IPS-NIHi11 (cell line): ENCODE data around the gene BLOC1S1.

ENCODE experiments used
- DNase-seq: peaks from one replicate; pipeline ENCODE4 v3.0.0; 2012; ENCODE audit warnings: mixed read lengths, low spot score

BLOC1S1 gene

DNA sequence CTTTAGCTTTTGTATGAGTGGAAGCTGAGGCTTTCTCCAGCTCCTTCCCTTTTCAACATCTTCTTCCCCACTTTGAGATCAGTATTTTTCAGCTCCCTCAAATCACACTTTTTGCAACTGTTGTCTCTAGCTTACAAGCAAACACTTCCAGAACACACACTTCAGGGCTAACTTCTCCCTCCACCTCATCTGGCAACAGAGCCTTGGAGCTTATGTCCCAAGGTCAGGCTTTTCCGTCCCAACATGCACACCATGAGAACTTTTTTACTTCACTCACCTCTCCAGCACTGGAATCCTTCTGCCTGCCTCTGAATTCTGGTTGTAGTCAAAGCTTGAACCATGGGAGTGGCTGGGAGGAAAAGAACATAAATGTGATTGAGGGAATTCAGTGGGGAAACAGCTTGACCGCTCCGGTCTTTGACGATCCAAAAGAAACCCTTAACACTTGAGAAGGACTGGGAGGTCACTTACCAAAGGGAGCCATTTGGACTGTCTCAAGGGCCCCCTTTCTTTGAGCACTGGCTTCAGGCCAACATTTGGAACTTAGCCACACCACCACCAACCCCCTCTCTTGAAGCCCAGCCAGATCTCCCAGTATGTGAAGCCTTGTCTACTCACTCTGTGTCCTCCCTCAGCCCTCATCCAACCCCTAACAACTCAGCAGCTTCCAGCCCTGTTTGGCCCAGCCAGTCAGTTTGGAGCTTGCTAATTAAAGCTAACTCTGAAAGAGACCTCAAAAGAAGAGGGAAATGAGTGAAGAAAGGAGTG is 3.9 kb upstream of the BLOC1S1 start:
- DNase-seq: no peak

DNA sequence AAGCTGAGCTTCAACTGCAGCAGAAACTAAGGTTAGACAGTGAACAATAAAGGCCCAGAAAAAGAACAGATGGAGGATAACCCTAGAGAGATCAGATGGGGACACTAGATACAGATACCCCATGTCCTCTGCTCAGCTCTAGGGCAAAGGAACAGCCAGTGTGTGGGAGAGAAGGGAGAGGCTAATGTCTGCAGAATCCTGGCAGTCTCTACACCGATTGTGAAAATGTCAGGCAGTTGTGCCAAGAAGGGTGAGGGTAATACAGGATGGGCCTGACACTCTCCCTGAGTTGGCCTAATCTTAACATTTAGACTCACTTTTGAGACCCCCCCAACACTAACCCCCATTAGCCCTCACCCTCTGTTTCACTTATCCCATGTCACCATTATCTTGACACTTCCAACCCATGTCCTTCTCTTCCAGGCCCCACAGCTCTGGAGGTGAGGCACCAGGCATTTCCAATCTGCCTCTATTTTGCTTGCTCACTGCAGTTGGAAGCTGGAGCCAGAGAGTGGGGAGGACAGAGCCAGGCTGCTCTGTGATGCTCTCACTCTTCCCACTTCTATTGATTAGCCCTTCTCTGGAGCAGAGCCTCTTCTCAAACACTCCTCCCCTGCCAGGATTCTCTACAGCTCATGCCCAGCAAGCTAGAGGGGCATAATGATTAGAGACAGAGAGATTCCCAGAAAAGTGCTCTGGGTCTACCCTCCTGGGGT is 3.0 kb upstream of the BLOC1S1 start:
- DNase-seq: no peak

GRCh38 chr12:55713721-55714120 is 2.1 kb upstream of the BLOC1S1 start:
- no peak for DNase-seq

DNA sequence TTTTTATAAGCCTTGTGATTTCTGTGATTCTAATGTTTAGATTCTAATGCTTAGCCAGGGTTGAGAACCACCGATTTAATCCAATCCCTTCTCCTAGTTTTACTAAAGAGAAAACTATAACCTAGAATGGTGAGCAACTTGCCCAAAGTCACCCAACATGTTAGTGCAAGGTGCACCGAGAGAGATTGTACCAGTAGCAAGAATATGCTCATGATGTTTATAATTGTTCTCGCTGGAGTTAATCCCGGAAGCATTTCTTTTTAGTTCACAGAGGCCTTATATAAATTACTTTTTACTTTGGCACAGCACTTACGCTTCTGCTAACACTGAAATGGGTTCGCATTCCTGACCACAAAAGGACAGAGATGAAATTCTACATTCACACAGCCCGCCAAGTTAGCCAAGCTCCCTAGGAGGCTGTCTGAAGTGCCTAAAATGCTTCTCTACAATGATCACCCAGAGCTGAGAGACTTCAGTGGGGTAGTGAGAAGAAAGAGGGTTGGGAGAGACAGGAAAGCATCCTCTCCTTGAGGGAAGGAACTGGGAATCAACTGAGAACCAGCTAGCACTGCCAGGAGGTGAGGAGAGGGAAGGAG is 579 bp upstream of the BLOC1S1 start:
- no peak for DNase-seq

GRCh38 chr12:55716582-55716957 is 724 bp downstream of the BLOC1S1 start:
- DNase-seq: no peak

- no peak for DNase-seq
Measured at GRCh38 chr12:55717011-55718007, 1.5 kb downstream of the BLOC1S1 start.

- peak; percentile 69 for DNase-seq
Measured at GRCh38 chr12:55718015-55718414, 2.2 kb downstream of the BLOC1S1 start.

DNA sequence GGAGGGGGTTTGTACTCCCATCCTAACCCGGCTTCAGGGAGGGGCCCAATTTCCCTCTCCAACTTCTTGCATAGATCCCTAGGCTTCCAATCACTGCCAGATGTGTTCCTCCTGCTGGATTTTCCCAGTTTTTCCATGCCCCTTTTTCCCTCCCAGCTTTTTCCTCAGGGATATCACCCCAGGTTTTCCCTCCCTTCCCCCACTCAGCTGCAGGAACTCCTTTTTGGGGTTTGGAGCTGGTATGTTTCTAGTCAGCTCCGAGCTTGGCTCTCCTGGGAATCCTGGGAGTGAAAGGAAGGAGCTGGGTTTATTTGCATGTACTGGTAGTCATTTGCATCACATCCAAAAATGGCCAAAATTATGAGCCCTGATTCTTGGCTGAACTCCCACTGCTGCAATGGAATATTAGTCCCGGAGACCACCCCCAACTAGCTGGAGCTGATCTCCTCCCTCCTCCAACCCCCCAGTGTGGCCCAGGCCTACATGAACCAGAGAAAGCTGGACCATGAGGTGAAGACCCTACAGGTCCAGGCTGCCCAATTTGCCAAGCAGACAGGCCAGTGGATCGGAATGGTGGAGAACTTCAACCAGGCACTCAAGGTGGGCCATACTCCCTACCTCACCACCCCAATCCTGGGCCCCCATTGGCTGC is 2.9 kb downstream of the BLOC1S1 start:
- DNase-seq: no peak

DNA sequence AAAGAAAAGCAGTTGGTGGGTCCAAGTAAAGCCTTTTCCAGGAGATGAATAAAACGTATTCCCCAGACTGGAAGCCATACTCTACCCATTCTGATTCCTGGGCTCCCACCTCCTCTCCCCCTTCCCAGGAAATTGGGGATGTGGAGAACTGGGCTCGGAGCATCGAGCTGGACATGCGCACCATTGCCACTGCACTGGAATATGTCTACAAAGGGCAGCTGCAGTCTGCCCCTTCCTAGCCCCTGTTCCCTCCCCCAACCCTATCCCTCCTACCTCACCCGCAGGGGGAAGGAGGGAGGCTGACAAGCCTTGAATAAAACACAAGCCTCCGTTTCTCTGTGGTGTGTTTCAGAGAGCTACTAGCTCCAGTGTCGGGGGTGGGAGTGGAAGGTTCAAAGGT is 3.5 kb downstream of the BLOC1S1 start:
- DNase-seq: no peak

DNA sequence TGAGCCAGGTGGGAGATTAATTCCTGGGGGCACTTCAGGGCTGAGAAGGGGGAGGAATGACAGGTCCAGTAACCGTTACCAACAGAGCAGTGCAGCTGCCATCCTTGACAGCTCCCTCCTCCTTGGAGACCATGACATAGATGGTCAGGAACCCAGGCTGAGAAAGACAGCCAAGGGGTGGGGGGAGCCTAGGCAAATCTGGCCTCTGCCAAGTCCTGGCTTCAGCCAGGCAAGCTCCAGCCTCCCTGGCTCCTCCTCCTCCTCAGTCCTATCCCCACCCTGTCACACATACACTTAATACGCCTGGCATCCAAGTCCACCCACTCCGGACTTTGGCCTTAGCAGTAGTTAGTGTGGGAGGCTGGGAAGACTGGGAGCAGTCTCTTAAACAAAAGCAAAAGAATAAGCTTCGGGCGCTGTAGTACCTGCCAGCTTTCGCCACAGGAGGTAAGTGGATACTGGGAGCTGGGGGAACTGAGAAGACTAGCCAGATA is 4.3 kb downstream of the BLOC1S1 start, which contains the start of gene RDH5:
Gene RDH5 (plus strand): TSS at position 323 of the 494 bp plus-strand sequence. CDS start 792 bp downstream, outside the sequence.
- DNase-seq: no peak

DNA sequence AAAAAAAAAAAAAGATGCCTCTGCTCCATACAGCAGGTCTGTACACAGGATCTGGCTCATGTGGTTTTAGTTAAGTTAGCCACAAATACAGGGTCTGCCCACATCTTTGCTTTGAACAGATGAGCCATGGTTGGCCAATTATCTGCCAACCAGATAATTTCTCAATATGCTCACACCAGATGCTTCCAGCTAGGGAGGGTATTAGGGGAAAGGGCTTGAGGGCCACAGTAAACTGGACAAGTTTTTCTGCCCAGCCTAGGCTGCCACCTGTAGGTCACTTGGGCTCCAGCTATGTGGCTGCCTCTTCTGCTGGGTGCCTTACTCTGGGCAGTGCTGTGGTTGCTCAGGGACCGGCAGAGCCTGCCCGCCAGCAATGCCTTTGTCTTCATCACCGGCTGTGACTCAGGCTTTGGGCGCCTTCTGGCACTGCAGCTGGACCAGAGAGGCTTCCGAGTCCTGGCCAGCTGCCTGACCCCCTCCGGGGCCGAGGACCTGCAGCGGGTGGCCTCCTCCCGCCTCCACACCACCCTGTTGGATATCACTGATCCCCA is 5.1 kb downstream of the BLOC1S1 start:
- DNase-seq: peak; percentile 61

GRCh38 chr12:55721601-55722213 is 5.9 kb downstream of the BLOC1S1 start:
- DNase-seq: no peak

GRCh38 chr12:55722948-55723347 is 7.1 kb downstream of the BLOC1S1 start:
- DNase-seq: no peak

DNA sequence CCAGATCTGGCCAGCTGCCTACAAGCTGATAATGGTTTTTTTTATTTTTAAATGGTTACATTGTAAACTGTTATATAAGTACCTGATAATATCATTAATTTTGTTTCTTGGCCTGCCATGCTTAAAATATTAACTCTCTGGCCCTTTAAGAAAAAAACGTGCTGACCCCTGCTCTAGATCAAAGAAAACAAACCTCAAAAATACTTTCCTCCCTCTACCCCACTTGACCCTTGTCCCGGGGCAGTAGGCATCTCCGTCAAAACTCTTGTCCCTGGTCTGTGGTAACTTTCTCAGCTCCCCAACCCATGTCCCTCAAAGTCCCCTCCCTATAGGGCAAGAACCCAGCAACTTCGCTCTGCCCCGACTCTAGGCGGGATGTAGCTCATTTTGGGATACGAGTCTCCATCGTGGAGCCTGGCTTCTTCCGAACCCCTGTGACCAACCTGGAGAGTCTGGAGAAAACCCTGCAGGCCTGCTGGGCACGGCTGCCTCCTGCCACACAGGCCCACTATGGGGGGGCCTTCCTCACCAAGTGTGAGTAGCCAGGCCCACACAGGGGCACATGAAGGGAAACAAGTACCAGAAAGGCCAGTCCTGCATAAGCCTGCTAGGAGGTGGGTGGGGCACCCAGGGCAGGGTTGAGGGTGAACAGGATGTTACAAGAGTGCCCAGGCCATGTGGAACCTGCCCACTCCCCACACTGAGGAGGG is 7.8 kb downstream of the BLOC1S1 start:
- DNase-seq: no peak

DNA sequence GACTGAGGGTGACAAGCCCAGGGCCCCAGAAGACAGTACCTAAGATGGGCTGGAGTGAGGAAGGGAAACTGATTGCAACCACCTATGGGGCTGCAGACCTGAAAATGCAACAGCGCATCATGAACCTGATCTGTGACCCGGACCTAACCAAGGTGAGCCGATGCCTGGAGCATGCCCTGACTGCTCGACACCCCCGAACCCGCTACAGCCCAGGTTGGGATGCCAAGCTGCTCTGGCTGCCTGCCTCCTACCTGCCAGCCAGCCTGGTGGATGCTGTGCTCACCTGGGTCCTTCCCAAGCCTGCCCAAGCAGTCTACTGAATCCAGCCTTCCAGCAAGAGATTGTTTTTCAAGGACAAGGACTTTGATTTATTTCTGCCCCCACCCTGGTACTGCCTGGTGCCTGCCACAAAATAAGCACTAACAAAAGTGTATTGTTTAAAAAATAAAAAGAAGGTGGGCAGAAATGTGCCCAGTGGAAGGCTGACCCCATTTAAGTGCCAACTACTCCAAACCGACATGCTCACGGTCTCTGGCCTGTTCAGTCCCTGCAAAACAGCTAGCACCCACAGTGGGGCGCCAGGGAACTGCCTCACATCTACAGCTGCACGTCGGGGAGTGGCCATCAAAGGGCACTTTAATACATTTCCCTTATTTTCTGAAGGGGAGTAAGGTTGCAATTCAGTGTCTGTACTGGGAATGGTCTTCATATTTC is 8.5 kb downstream of the BLOC1S1 start:
- no peak for DNase-seq

- no peak for DNase-seq
Measured at GRCh38 chr12:55724940-55725309, 9.1 kb downstream of the BLOC1S1 start.

DNA sequence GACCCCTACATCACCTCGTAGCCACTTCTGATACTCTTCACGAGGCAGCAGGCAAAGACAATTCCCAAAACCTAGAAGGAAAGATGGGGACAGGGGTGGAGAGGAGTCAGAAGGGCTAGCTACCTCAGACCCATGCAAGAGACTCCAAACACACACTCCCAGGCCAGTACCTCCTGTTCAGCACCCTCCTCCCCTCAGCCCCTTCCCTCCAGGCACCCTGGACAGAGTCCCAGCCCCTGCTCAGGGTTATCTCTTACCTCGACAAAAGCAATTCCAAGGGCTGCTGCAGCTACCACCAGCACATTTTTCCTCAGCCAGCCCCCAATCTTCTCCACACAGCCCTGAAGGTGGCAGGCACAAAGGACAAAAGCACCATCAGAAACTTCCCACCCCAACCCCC is 9.7 kb downstream of the BLOC1S1 start:
- no peak for DNase-seq

- DNase-seq: no peak
Measured at GRCh38 chr12:55726971-55727370, 11.1 kb downstream of the BLOC1S1 start.

DNA sequence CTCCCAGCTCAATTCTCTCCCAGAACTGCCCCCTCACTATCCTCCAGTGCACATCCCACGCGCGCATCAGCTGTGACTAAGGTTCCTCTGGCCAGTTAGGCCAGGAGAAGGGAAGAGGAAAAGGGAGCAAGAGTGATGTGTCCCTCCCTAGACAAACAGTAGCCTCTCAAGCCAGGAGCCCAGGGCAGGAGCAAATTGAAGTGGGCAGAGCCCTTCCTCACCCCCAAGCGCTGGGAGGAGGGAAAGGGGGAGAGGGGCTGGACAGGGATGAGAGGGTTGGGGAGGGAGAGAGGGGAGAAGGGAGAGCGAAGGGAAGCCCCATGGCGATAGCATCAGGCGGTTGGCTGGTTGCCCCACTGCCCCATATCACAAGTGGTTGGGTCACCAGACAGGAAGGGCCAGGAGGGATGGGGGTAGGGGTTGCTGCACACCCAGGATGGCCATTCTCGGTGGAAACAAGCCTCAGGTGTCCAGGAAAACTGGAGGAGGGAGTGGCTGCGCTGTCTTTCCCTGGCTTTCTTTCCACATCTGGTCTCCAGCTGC is 11.9 kb downstream of the BLOC1S1 start:
- no peak for DNase-seq
